Skeletal muscle tissue (tissue), 5 donors: Measurements from ENCODE around the gene CAPN3. TPM values are rescaled to one million over a fixed set of nuclear protein-coding genes. Genes with fewer than 3 reads are reported as not detected.
A peak's percentile ranks its signal among the peaks of the same experiment; 100 is the strongest.

ENCODE experiments used
- H3K27ac ChIP-seq: one replicate; pipeline ENCODE4 v1.7.0; 2013; ENCODE audit warnings: mild to moderate bottlenecking, low read depth, low read length, inconsistent platforms
- H3K27me3 ChIP-seq, 3 donors: one replicate each; pipeline ENCODE4 v1.7.0; 2013; ENCODE audit warnings: low read length in 3 of 3; ENCODE audit not compliant: control insufficient read depth in 3 of 3, insufficient read depth in 3 of 3
- H3K36me3 ChIP-seq, 3 donors: one replicate each; pipeline ENCODE4 v1.7.0; 2013; ENCODE audit warnings: low read length in 3 of 3; ENCODE audit not compliant: control insufficient read depth in 3 of 3, insufficient read depth in 3 of 3
- H3K4me1 ChIP-seq, 3 donors: one replicate each; pipeline ENCODE4 v1.7.0; 2013; ENCODE audit warnings: low read length in 3 of 3, mild to moderate bottlenecking in 3 of 3; ENCODE audit not compliant: control insufficient read depth in 3 of 3, insufficient read depth in 3 of 3
- H3K4me3 ChIP-seq, 3 donors: one replicate each; pipeline ENCODE4 v1.7.0; 2013; ENCODE audit warnings: low read length in 3 of 3
- H3K9ac ChIP-seq, 3 donors: one replicate each; pipeline ENCODE4 v1.7.0; 2013; ENCODE audit warnings: low read length in 3 of 3, mild to moderate bottlenecking in 3 of 3, moderate library complexity in 2 of 3, low read depth in 1 of 3
- H3K9me3 ChIP-seq, 3 donors: one replicate each; pipeline ENCODE4 v1.7.0; 2013; ENCODE audit warnings: low read length in 3 of 3; ENCODE audit not compliant: control insufficient read depth in 3 of 3
- small RNA-seq: library from RNA; depleted of rRNA; stranded (forward); fragments of <200 nt; gene quantifications from one replicate; pipeline ENCODE3, GENCODE V24; 2014
- total RNA-seq: library from RNA; depleted of rRNA; stranded (reverse); fragments of >200 nt; gene quantifications from one replicate; pipeline ENCODE4 v1.2.3, GENCODE V29; 2014
- donor health status: Osteomylitis.

The CAPN3 gene
- total RNA-seq, 1 donor from 2014 or later = 675 TPM

- Histone ChIP-seq H3K4me3 (peak overlapping the region; percentile 83 to 86 (median 83)), H3K36me3 (peaks cover 0 to 7% (median 4%) of the 10 kb centered on the region in 3 donors), H3K9ac (peak overlapping the region; percentile 86 to 94 (median 88)), H3K27me3 (no peaks in the 10 kb centered on the region), H3K9me3 (no peaks in the 10 kb centered on the region), H3K27ac (peak overlapping the region; percentile 89), H3K4me1 (peaks cover 13 to 19% (median 19%) of the 10 kb centered on the region in 3 donors)
Observed at GRCh38 chr15:42456531-42456930, 97.2 kb downstream of the CAPN3 start.

- H3K4me1 ChIP-seq = peaks cover 9 to 19% (median 16%) of the 10 kb centered on the region in 3 donors
- H3K9ac ChIP-seq = peak overlapping the region; percentile 86 to 94 (median 88)
- no peaks in the 10 kb centered on the region for H3K9me3 ChIP-seq
- H3K36me3 ChIP-seq = peaks cover 0 to 6% (median 1%) of the 10 kb centered on the region in 3 donors
- peak overlapping the region; percentile 89 for H3K27ac ChIP-seq
- no peaks in the 10 kb centered on the region for H3K27me3 ChIP-seq
- H3K4me3 ChIP-seq = peak overlapping the region; percentile 83 to 86 (median 83)
Observed at GRCh38 chr15:42456971-42457370, 97.7 kb downstream of the CAPN3 start.

GRCh38 chr15:42457445-42458442, 98.4 kb downstream of the CAPN3 start:
- Histone ChIP-seq H3K27me3 (no peaks in the 10 kb centered on the region), H3K27ac (peak overlapping the region; percentile 89), H3K4me3 (peak overlapping the region; percentile 83 to 86 (median 83)), H3K9ac (peak overlapping the region; percentile 86 to 94 (median 88)), H3K9me3 (no peaks in the 10 kb centered on the region), H3K4me1 (peaks cover 9 to 19% (median 16%) of the 10 kb centered on the region in 3 donors), H3K36me3 (peaks cover 0 to 6% (median 1%) of the 10 kb centered on the region in 3 donors)

- Histone ChIP-seq H3K9me3 (no peaks in the 10 kb centered on the region), H3K27me3 (no peaks in the 10 kb centered on the region), H3K9ac (no peak overlapping the region), H3K4me1 (peaks cover 9 to 22% (median 10%) of the 10 kb centered on the region in 3 donors), H3K27ac (peak overlapping the region; percentile 23), H3K36me3 (peaks cover 2 to 9% (median 8%) of the 10 kb centered on the region in 3 donors), H3K4me3 (no peak overlapping the region)
Observed at GRCh38 chr15:42461261-42461660, 102.0 kb downstream of the CAPN3 start.

Small RNA genes lying within 50 kb of the gene (small RNA-seq; reads per million reads assigned to genes)
- not detected for gene RNU6-188P

Other genes with a start within 250 kb of the CAPN3 start
- gene PLA2G4F, start 202.9 kb upstream of the CAPN3 start, total RNA-seq = not detected
- 29.2 TPM for gene VPS39, start 151.2 kb upstream of the CAPN3 start, total RNA-seq
- gene GANC, start 86.3 kb upstream of the CAPN3 start, total RNA-seq = 11.5 TPM
- 70.5 TPM for gene TMEM87A, start 86.1 kb upstream of the CAPN3 start, total RNA-seq
- gene ZNF106, start 131.6 kb downstream of the CAPN3 start, total RNA-seq = 274 TPM
- 50.6 TPM for gene SNAP23, start 136.1 kb downstream of the CAPN3 start, total RNA-seq
- 8.9 TPM for gene LRRC57, start 189.3 kb downstream of the CAPN3 start, total RNA-seq
- gene HAUS2, start 189.3 kb downstream of the CAPN3 start, total RNA-seq = 9.4 TPM
- gene STARD9, start 216.1 kb downstream of the CAPN3 start, total RNA-seq = 27.7 TPM